ENCODE results near the gene SMTNL2. TPM values are rescaled to one million over a fixed set of nuclear protein-coding genes. Genes with fewer than 3 reads are reported as not detected.

Gene SMTNL2
- total RNA-seq, 4 donors from 2014 or later = 0.44 to 0.81 (median 0.67) TPM

- 90 to 91% methylated on average over 26 to 28 of the region's 32 CpGs for WGBS, 2 donors
- intact Hi-C loops (cut with DNase I) = no loop called here
- peaks cover 50 to 59% of the 10 kb centered on the region in 2 donors for H3K36me3 ChIP-seq
- no peak for DNase-seq
- H3K27me3 ChIP-seq = no peaks in the 10 kb centered on the region
- peaks cover 0 to 5% of the 10 kb centered on the region in 2 donors for H3K4me1 ChIP-seq
- H3K27ac ChIP-seq = no peak overlapping the region
- TF ChIP-seq, protein P1, sequence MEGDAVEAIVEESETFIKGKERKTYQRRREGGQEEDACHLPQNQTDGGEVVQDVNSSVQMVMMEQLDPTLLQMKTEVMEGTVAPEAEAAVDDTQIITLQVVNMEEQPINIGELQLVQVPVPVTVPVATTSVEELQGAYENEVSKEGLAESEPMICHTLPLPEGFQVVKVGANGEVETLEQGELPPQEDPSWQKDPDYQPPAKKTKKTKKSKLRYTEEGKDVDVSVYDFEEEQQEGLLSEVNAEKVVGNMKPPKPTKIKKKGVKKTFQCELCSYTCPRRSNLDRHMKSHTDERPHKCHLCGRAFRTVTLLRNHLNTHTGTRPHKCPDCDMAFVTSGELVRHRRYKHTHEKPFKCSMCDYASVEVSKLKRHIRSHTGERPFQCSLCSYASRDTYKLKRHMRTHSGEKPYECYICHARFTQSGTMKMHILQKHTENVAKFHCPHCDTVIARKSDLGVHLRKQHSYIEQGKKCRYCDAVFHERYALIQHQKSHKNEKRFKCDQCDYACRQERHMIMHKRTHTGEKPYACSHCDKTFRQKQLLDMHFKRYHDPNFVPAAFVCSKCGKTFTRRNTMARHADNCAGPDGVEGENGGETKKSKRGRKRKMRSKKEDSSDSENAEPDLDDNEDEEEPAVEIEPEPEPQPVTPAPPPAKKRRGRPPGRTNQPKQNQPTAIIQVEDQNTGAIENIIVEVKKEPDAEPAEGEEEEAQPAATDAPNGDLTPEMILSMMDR (IDR thresholded peaks at IDR 0.05) = no peak
- TF ChIP-seq POLR2A (IDR thresholded peaks at IDR 0.05) = no peak
- no peaks in the 10 kb centered on the region for H3K9me3 ChIP-seq
- H3K4me3 ChIP-seq (replicated peaks in 1 of 3) = no peak overlapping the region
These were observed 38.9 kb upstream of the SMTNL2 start for GRCh38 chr17:4545217-4545951.

DNA sequence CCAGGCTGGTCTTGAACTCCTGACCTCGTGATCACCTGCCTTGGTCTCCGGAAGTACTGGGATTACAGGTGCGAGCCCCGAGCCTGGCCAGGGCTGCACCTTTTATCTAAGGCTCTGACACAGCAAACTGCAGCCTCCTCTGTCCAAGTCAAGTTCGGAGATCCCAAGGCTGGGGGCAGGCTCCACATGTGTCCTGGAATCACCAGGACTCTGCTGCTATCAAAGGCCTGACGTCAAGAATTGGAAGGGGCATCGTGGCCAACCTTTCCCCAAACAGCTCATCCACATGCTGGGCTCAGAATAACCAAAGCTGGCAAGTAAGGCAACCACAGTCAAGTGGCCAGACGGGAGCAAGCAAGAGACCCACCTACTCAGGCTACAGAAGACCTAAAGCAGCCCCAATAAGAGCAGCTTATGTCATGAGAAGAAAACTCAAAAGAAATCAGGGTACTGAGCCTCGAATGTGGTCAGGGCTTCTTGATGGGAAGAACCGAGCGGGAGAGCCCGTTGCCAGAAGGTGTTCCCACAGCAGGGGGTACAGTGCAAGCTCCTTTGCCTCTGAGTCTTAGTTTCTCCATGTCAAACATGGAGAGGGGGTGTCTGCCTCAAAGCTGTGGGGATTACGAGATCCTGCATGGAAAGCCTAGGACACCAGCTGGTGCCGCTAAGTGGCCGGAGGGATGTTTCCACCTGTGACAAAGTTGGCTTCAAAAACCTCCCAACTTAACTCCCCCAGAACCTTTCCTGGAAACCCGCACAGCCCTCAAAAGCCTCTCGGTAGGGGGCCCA is 37.0 kb upstream of the SMTNL2 start:
- no peak overlapping the region for H3K27ac ChIP-seq
- H3K27me3 ChIP-seq = no peaks in the 10 kb centered on the region
- no peak for DNase-seq
- intact Hi-C loops (cut with DNase I) = no loop called here
- WGBS, 2 donors = 86 to 94% methylated on average over 15 to 17 of the region's 17 CpGs
- H3K9me3 ChIP-seq = no peaks in the 10 kb centered on the region
- peaks cover 52 to 66% of the 10 kb centered on the region in 2 donors for H3K36me3 ChIP-seq
- no peak for TF ChIP-seq POLR2A (IDR thresholded peaks at IDR 0.05)
- TF ChIP-seq, protein P1 (IDR thresholded peaks at IDR 0.05) = no peak
- H3K4me1 ChIP-seq = no peaks in the 10 kb centered on the region
- no peak overlapping the region for H3K4me3 ChIP-seq (replicated peaks in 1 of 3)

- intact Hi-C loops (cut with DNase I) = no loop called here
- no peak for DNase-seq
- no peak overlapping the region for H3K27ac ChIP-seq
- no peaks in the 10 kb centered on the region for H3K27me3 ChIP-seq
- TF ChIP-seq POLR2A (IDR thresholded peaks at IDR 0.05) = no peak
- TF ChIP-seq, protein P1 (IDR thresholded peaks at IDR 0.05) = no peak
- 98 to 100% methylated on average over 2 to 14 of the region's 18 CpGs for WGBS, 2 donors
- H3K36me3 ChIP-seq = peaks cover 45 to 61% of the 10 kb centered on the region in 2 donors
- H3K4me1 ChIP-seq = no peaks in the 10 kb centered on the region
- no peaks in the 10 kb centered on the region for H3K9me3 ChIP-seq
- H3K4me3 ChIP-seq (replicated peaks in 1 of 3) = no peak overlapping the region
These were observed 36.3 kb upstream of the SMTNL2 start for GRCh38 chr17:4548061-4548461.

- DNase-seq = no peak
- H3K4me1 ChIP-seq = peaks cover under 1% of the 10 kb centered on the region in 2 donors
- no peaks in the 10 kb centered on the region for H3K9me3 ChIP-seq
- H3K36me3 ChIP-seq = peaks cover 42 to 61% of the 10 kb centered on the region in 2 donors
- WGBS, 2 donors = 91 to 92% methylated on average over 14 to 20 of the region's 24 CpGs
- intact Hi-C loops (cut with DNase I) = no loop called here
- H3K27ac ChIP-seq = no peak overlapping the region
- no peak overlapping the region for H3K4me3 ChIP-seq (replicated peaks in 1 of 3)
- no peak for TF ChIP-seq POLR2A (IDR thresholded peaks at IDR 0.05)
- TF ChIP-seq, protein P1 (IDR thresholded peaks at IDR 0.05) = no peak
- H3K27me3 ChIP-seq = no peaks in the 10 kb centered on the region
These were observed 35.4 kb upstream of the SMTNL2 start for GRCh38 chr17:4548721-4549531.
